Small intestine (tissue), 7 donors: Measurements from ENCODE around the gene ASB10. TPM values are rescaled to one million over a fixed set of nuclear protein-coding genes. Genes with fewer than 3 reads are reported as not detected.
A peak's percentile ranks its signal among the peaks of the same experiment; 100 is the strongest.

Experiments
- DNase-seq, 2 donors: peaks; one replicate each; pipeline versions ENCODE4 v3.0.0 to v3.0.0-alpha.2; 2013
- FAIRE-seq: peaks from 2 replicates; lab custom pipeline; 2012; peaks lifted over from hg19 to GRCh38; lab: Jason Lieb, UNC
- H3K27ac ChIP-seq, 3 donors: one replicate each; pipeline ENCODE4 v1.5.1; 2013; ENCODE audit warnings: low read length in 2 of 3, mild to moderate bottlenecking in 2 of 3, control low read depth in 1 of 3, inconsistent platforms in 1 of 3, low read depth in 1 of 3, moderate library complexity in 1 of 3
- H3K27me3 ChIP-seq, 3 donors: one replicate each; pipeline ENCODE4 v1.6.1; 2013; ENCODE audit warnings: low read length in 3 of 3, inconsistent platforms in 1 of 3; ENCODE audit not compliant: control insufficient read depth in 3 of 3, insufficient read depth in 3 of 3
- H3K36me3 ChIP-seq, 3 donors: one replicate each; pipeline ENCODE4 v1.6.1; 2013; ENCODE audit warnings: low read length in 3 of 3, inconsistent platforms in 1 of 3, low read depth in 1 of 3, mild to moderate bottlenecking in 1 of 3, moderate library complexity in 1 of 3; ENCODE audit not compliant: control insufficient read depth in 3 of 3, insufficient read depth in 2 of 3
- H3K4me1 ChIP-seq, 3 donors: one replicate each; pipeline ENCODE4 v1.6.1; 2013; ENCODE audit warnings: low read length in 2 of 3, inconsistent platforms in 1 of 3, low read depth in 1 of 3, mild to moderate bottlenecking in 1 of 3, moderate library complexity in 1 of 3; ENCODE audit not compliant: control insufficient read depth in 3 of 3, insufficient read depth in 2 of 3
- H3K4me3 ChIP-seq, 3 donors: one replicate each; pipeline ENCODE4 v1.5.1; 2013; ENCODE audit warnings: low read length in 3 of 3, control low read depth in 1 of 3, inconsistent platforms in 1 of 3, low read depth in 1 of 3, mild to moderate bottlenecking in 1 of 3, moderate library complexity in 1 of 3
- H3K9me3 ChIP-seq, 2 donors: one replicate each; pipeline ENCODE4 v1.6.1; 2013; ENCODE audit warnings: low read depth in 1 of 2, low read length in 1 of 2; ENCODE audit not compliant: control insufficient read depth in 2 of 2, insufficient read depth in 1 of 2
- WGBS, 3 donors: extraction: QIAGEN DNeasy Blood & Tissue Kit; methylation state at CpG; one replicate each; pipeline ENCODE4 v1.1.7; 2013; 5-methylcytosine and 5-hydroxymethylcytosine counted together
- polyA plus RNA-seq, 4 donors: library from polyadenylated mRNA; stranded (reverse) in 3 of 4; unstranded in 1 of 4; fragments of 200-250 nt in 3 of 4; fragments of 120-200 nt in 1 of 4; gene quantifications; one replicate each; pipeline versions ENCODE4 v1.2.1 to v1.2.3, GENCODE V29; 2013
- donor health status: healthy with polysubstance abuse.
- donor health status: control.
- donor health status: control.
- donor health status: Bipolar disorder and iron deficiency.
- donor health status: healthy.

ASB10 gene
- polyA plus RNA-seq, 4 donors = not detected

- FAIRE-seq (no peak), DNase-seq (no peak)
- Histone ChIP-seq H3K27ac (no peak overlapping the region), H3K9me3 (peaks cover 0 to 17% of the 10 kb centered on the region in 2 donors), H3K4me1 (no peaks in the 10 kb centered on the region), H3K36me3 (peaks cover 5 to 95% (median 12%) of the 10 kb centered on the region in 3 donors), H3K4me3 (no peak overlapping the region), H3K27me3 (no peaks in the 10 kb centered on the region)
- 91 to 96% (median 93%) methylated on average over 5 of the region's 5 CpGs for WGBS, 3 donors
Observed at GRCh38 chr7:151135525-151135845, 51.6 kb downstream of the ASB10 start.

- Histone ChIP-seq H3K4me1 (peaks cover 0 to 5% (median 0%) of the 10 kb centered on the region in 3 donors), H3K9me3 (peaks cover 0 to 17% of the 10 kb centered on the region in 2 donors), H3K27me3 (no peaks in the 10 kb centered on the region), H3K27ac (no peak overlapping the region), H3K4me3 (no peak overlapping the region), H3K36me3 (peaks cover 7 to 100% (median 12%) of the 10 kb centered on the region in 3 donors)
- DNase-seq (no peak), FAIRE-seq (no peak)
- 93 to 95% (median 94%) methylated on average over 14 of the region's 14 CpGs for WGBS, 3 donors
Observed at GRCh38 chr7:151134743-151135524, 52.1 kb downstream of the ASB10 start.

- Histone ChIP-seq H3K36me3 (peaks cover 6 to 100% (median 12%) of the 10 kb centered on the region in 3 donors), H3K4me3 (no peak overlapping the region), H3K27ac (no peak overlapping the region), H3K9me3 (peaks cover 0 to 17% of the 10 kb centered on the region in 2 donors), H3K27me3 (no peaks in the 10 kb centered on the region), H3K4me1 (peaks cover 0 to 12% (median 0%) of the 10 kb centered on the region in 3 donors)
- WGBS, 3 donors = 93 to 96% (median 94%) methylated on average over 24 of the region's 24 CpGs
- DNase-seq = no peak
- FAIRE-seq = no peak
Observed at GRCh38 chr7:151133986-151134742, 52.9 kb downstream of the ASB10 start.

- Histone ChIP-seq H3K36me3 (peaks cover 8 to 100% (median 12%) of the 10 kb centered on the region in 3 donors), H3K4me1 (peaks cover 0 to 13% (median 0%) of the 10 kb centered on the region in 3 donors), H3K4me3 (no peak overlapping the region), H3K27ac (no peak overlapping the region), H3K9me3 (peaks cover 0 to 17% of the 10 kb centered on the region in 2 donors), H3K27me3 (no peaks in the 10 kb centered on the region)
- WGBS, 3 donors = 80 to 84% (median 82%) methylated on average over 16 of the region's 16 CpGs
- FAIRE-seq (no peak), DNase-seq (peak in 1 of 2 donors; percentile 43)
Observed at GRCh38 chr7:151133266-151133985, 53.6 kb downstream of the ASB10 start.

- Histone ChIP-seq H3K4me3 (no peak overlapping the region), H3K4me1 (peaks cover 0 to 13% (median 0%) of the 10 kb centered on the region in 3 donors), H3K27me3 (no peaks in the 10 kb centered on the region), H3K36me3 (peaks cover 7 to 100% (median 9%) of the 10 kb centered on the region in 3 donors), H3K27ac (no peak overlapping the region), H3K9me3 (peaks cover 0 to 17% of the 10 kb centered on the region in 2 donors)
- no peak for DNase-seq
- FAIRE-seq = no peak
- 94 to 98% (median 95%) methylated on average over 20 to 21 of the region's 21 CpGs for WGBS, 3 donors
Observed at GRCh38 chr7:151132461-151133205, 54.4 kb downstream of the ASB10 start.

GRCh38 chr7:151131592-151132293 lies 55.3 kb downstream of the ASB10 start:
- no peak overlapping the region for H3K27ac ChIP-seq
- H3K27me3 ChIP-seq = no peaks in the 10 kb centered on the region
- WGBS, 3 donors = 77 to 94% (median 85%) methylated on average over 19 of the region's 19 CpGs
- DNase-seq (no peak), FAIRE-seq (no peak)
- H3K36me3 ChIP-seq = peaks cover 6 to 100% (median 9%) of the 10 kb centered on the region in 3 donors
- no peak overlapping the region for H3K4me3 ChIP-seq
- peaks cover 0 to 14% (median 0%) of the 10 kb centered on the region in 3 donors for H3K4me1 ChIP-seq
- H3K9me3 ChIP-seq = peaks cover 0 to 17% of the 10 kb centered on the region in 2 donors

- FAIRE-seq = no peak
- no peaks in the 10 kb centered on the region for H3K27me3 ChIP-seq
Observed at GRCh38 chr7:151131224-151131591, 55.8 kb downstream of the ASB10 start.

More at GRCh38 chr7:151131224-151131591, 55.8 kb downstream of the ASB10 start:
- Histone ChIP-seq H3K4me3 (no peak overlapping the region), H3K9me3 (peaks cover 0 to 17% of the 10 kb centered on the region in 2 donors), H3K4me1 (peaks cover 0 to 18% (median 0%) of the 10 kb centered on the region in 3 donors), H3K27ac (no peak overlapping the region), H3K36me3 (peaks cover 6 to 97% (median 9%) of the 10 kb centered on the region in 3 donors)
- DNase-seq = no peak
- WGBS, 3 donors = 81 to 83% (median 81%) methylated on average over 13 of the region's 13 CpGs
